HS-5 (cell line): ENCODE results near the gene ZNF324.
A peak's percentile ranks its signal among the peaks of the same experiment; 100 is the strongest.
"Not testable (repeated sequence)": the region's sequence is repeated elsewhere in the genome, so short reads cannot be mapped to it uniquely, and the experiment has no call there.

Experiments used
- DNase-seq: peaks from one replicate; pipeline ENCODE4 v3.0.0-alpha.2; 2012; ENCODE audit warnings: low read depth

The ZNF324 gene

DNA sequence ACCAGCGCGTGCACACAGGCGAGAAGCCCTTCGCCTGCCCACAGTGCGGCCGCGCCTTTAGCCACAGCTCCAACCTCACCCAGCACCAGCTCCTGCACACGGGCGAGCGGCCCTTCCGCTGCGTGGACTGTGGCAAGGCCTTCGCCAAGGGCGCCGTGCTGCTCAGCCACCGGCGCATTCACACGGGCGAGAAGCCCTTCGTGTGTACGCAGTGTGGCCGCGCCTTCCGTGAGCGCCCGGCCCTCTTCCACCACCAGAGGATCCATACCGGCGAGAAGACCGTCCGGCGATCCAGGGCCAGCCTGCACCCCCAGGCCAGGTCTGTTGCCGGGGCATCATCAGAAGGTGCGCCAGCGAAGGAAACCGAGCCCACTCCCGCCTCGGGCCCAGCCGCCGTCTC lies 4.9 kb downstream of the ZNF324 start:
- no peak for DNase-seq

DNA sequence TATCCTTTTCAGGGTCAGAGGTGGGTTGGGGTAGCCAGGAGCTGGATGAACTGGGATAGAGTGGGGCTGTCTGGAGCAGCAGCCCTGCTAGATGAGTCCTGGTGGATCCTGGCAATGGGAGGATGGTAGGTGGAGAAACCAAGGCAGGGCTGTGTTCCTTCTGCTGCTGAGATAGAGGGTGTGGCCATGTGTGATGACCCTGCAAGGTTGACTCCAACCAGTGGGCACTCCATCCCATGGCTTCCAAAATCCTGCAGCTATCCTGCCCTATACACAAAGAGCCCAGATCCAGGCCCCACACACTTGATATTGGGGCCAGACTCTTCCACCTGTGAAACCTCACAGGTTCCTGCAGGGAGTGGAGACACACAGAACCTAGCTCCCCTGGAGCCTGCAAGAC lies 6.9 kb downstream of the ZNF324 start:
- no peak for DNase-seq

DNA sequence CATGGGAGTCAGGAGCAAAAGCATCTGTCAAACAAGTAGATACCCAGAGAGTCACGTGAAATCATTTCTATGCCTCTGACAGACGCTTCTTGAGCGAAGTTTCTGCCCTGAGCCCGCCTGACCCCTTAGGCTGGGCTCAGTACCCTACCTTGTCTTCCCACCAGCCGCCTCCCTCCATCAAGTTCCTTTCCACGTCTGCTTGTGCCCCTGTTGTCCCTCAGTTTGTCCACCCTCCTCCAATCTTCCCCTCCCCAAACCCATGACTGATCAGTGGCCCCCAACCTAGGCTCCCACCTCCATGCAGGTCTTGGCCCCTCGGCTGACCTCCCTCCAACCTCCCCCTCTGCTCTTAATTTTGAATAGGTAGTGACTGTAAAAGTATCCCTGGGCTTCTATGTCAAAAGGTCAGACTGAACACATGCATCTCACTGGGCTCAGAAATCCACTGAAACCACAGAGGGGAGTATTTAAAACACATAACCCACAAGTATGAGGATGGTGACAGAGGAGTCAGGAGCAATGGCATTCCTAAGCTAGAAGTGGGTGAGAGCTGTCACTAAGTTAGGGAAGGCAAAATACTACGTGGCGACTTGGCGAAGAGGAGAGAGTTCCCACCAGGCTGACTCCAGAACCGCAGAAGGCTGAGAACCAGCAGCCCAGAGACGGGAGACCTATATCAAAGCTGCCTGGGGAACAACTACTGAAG lies 7.6 kb downstream of the ZNF324 start:
- DNase-seq = no peak

DNA sequence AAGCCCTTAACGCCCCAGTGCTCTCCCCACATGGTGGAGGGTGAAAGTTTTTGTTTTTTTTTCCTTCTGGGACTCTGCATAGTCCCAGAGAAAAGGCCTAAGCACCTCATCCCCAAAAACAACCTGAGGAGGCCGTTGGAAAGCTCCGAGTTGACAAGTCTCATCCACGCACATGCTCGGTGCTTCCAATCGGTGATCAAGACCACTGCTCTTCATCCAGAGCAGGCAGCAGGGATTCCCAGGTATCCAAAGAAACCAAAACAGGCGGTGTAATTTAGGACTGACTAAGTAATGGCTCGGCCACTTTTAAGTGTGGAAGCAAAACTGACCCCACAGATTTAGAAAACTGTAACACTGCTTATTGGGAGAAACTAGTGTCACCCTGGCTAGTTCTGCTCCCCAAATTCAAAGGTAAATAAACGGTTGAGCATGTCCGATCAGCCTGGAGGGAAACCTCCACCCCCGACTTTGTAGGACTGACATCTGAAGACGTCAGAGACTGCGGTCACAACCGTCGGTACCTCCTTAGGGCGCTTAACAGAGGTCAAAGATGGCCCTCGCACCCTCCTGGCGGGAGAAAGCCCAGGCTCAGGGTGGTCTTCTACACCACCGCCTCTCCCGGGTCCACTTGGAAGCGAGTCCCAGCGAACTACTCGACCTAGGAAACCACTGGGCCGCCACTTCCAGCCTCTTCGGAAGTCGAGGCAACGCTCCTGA lies 8.3 kb downstream of the ZNF324 start:
- no peak for DNase-seq

DNA sequence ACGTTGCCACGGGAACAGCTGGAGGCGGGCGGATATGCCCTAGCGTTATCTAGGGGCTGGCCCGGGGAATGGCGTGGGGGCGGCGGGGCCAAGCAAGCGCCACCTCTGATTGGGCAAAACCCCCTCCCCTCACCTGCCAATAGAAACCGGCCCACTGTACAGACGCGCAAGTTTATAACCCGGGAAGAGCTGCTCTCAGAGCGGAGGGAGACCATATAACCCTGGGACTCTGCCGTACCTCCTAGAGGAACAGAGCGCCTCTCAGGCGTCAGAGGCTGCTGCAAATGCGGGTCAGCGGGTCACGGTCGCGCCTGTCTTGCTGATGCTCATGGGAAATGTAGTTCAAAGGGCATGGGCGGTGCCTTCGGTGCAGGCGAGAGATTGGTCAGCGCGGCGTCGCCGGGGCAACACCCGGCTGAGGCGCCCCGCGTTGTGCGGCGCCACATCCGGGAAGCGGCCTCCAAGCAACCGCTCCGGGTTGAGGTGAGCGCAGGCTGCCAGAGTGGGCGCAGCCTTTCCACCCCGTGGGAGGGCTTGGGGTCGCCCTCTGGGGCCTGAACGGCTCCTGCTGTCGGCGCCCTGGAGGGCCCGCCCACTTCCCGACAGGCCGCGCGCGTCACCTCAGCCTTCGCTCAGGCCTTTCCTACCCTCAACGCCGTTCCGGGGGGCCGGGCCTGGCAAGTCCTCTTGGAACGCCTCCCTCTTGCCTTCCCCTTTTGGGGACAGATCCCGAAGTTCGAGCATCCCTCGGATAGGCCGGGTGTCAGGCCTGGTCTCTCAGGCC lies 9.0 kb downstream of the ZNF324 start, which contains the start of gene ZNF446:
Gene ZNF446 (plus strand): TSS at position 639 of the 784 bp plus-strand sequence. CDS start 867 bp downstream, outside the sequence.
- peak; percentile 79 for DNase-seq

DNA sequence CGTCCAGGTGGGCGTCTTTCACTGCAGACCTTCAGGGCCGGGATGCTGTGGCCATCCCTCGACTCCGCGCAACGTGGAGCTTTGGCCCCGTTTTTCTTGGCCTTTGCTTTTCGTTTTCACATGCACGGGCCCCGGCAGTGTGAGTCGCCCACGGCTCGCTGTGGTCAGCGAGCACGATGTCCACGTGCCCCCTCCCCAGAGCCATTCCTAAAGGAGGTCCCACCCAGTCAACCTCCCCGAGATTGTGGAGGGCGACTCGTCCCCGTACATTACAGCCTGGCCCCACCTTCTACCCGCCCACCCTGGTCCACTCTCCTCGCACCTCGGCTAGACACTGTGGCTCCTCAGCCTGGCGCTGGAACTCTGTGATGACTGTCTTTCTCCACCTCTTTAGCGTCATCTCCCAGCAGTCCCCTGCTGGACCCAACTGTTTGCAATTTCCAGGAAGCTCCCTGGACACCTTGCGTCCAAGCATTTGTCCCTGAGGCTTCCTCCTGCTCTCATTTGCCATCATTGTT lies 9.7 kb downstream of the ZNF324 start:
- DNase-seq = no peak

DNA sequence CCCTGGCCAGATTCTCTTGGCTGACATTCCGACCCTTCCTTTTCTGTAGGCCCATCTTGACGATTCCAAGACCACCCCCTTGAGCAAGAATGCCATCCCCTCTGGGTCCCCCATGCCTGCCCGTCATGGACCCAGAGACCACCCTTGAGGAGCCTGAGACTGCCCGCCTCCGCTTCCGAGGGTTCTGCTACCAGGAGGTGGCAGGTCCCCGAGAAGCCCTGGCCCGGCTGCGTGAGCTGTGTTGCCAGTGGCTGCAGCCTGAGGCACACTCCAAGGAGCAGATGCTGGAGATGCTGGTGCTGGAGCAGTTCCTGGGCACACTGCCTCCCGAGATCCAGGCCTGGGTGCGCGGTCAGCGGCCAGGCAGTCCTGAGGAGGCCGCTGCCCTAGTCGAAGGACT lies 10.2 kb downstream of the ZNF324 start:
- DNase-seq = no peak

DNA sequence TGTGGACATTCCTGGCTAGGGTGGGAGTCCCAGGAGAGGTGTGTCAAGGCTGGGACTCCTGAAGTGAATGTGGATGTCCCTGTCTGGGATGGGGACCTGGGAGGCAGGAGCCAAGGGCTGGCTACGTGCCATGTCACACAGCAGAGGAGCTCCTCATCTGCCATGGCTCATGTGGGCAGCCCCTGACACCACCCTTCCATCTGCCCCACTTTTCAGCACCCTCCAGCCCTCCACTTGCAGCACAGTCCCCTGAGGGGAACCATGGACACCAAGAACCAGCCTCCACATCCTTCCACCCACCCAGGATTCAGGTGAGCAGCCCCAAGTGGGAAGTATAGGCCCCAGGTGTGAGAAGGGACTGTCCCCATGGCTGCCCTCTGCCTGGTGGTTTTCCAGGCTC lies 11.0 kb downstream of the ZNF324 start:
- DNase-seq = no peak

DNA sequence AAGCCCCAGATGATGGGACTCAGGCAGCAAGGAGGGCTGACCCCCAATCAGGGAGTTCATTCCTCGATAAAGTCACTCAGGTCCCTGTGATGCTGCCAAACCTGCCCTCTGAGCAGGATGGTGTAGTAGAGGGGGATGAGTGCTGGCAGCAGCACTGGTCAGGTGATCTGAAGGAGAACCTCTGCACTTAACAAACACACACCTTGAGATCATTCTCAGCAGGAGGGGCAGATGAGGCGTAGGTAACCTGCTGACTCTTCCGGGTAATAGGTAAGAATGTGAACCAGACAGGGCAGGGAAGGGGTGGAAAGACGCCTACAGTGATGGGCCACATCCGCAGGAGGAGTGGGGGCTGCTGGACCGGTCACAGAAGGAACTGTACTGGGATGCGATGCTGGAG lies 12.4 kb downstream of the ZNF324 start:
- no peak for DNase-seq

DNA sequence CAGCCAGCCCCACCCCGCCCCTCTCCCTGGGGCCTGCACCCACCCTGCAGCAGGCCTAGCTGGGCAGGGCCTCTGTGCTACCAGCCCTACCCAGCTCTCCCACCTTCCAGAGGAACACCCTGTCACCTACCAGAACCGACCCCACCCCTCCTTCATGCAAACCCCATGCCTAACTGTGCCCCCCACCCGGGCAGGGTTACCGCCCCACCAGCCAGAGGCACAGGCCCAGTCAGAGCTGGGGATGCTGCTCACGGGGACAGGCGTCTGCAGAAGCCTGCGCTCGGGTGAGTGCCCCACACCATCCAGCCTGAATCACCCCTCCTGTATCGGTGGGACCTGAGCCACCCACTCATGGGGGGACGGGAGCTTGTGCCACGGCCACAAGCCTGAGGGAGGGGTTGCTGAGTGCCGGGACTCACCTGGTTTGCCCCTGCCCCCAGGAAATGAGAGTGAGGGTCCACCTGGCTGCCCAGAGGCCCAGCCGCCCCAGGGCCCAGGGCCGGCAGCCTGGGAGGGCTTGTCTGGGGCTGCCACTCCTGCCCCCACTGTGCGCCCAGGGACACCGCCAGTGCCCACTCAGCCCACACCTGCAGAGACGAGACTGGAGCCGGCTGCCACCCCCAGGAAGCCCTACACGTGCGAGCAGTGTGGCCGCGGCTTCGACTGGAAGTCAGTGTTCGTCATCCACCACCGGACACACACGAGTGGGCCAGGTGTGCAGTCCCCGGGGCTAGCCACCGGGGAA lies 13.0 kb downstream of the ZNF324 start:
- no peak for DNase-seq

DNA sequence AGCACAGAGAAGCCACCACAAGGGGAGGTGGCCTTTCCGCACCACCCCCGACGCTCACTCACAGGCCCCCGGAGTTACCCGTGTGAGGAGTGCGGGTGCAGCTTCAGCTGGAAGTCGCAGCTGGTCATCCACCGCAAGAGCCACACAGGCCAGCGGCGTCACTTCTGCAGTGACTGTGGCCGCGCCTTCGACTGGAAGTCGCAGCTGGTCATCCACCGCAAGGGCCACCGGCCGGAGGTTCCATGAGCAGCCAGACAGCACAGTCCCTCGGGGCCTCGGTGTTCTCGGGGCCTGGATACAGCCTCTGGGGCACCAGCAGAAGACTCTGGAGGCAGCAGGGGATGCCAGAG lies 13.6 kb downstream of the ZNF324 start:
- DNase-seq = no peak

DNA sequence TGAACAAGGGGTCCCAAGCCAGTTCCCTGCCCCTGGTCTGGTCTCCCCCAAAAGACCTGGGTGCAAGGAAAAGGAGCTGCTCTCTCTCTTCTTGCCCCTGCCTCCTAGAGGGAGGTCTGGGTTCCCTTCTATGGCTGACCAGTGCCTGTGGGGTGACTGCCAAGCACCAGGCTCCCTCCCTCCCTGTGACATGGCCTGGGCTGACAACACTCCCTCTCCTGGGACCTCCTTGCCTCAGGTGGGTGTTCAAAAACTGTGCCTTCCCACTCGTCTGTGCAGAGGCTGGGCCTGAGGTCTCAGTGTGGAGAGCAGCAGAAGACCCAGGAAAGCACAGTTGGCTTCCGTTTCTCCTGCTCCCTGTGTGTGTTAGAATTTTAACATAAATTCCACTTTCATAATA lies 14.0 kb downstream of the ZNF324 start:
- DNase-seq = no peak

DNA sequence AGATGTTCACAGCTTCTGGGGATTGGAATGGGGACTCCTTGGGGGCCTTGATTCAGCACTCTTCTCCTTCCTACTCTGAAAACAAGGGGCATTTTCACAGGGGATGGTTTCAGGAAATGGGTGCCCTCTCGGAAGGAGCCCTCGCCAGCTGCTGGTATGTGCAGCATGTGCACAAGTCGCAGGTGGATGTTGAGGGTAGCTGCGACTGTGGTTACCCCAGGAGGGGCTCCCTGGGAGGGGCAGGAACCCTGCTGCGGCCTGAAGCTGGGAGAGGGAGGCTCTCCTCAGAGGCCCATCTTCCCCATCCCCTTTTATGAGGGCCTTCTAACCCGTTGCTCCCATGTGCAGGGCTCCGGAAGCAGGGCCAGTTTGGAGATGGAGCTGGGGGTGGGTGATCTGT lies 15.5 kb downstream of the ZNF324 start:
- no peak for DNase-seq

DNA sequence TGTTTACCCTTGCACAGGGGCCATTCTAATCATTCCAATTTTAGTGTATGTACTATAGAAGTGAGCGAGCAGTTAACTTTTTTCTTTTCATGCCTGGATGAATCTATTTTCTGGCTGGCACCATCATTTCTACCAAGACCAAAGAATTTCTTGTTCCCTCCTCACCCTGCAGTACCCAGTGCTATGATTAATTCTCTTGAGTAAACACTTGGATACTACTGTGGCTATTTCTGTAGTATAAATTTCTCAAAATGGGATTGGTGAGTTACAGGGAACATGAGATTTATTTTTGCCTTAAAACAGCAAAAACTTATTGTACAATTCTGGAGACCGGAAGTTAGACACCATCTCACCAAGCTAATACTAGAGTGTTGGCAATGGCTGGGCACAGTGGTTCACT lies 16.9 kb downstream of the ZNF324 start:
- no peak for DNase-seq

DNA sequence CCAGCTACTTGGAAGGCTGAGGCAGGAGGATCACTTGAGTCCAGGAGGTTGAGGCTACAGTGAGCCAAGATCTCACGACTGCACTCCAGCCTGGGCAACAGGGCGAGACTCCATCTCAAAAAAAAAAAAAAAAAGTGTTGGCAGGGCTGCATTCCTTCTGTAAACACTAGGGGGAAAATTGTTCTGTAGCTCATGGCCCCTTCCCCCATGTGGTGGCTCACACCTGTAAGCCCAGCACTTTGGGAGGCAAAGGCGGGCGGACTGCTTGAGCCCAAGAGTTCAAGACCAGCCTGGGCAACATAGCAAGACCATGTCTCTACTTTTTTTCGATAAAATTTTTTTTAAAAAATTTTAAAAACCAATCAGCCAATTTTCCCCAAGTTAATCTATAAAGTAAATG lies 17.5 kb downstream of the ZNF324 start:
- DNase-seq = not testable (repeated sequence)

DNA sequence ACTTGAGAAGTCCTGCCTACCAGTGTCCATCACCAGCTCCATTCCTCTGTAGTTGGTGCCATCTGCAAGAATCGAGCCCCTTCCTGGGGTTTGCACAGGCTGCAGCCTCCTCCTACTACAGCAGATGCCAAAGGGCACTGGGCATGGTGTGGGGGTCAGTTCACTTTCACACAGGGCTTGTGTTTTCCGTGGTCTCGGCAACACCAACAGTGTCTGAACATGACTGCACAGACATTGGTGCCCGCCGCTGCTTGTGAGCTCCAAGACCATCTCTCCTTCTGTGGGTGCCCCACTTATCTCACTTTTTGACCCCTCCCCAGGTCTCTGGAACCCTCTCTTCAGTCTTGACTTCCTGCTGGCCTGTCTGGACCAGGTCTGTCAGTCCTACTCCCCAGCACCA lies 24.5 kb downstream of the ZNF324 start:
- DNase-seq = no peak

DNA sequence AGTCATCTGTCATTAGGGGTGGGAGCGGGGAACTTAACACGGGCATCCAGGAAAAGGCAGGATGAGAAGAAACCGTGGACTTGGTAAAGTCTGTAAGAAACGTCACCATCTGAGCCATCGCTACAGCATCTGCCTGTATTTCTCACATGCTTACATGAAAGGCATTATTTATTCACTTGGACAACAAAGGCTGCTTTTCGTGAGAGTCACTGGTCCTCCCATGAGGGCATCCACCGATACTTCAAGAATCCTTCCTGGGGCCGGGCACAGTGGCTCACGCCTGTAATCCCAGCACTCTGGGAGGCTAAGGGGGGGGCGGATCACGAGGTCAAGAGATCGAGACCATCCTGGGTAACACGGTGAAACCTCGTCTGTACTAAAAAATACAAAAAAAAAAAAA lies 25.4 kb downstream of the ZNF324 start:
- DNase-seq = no peak

DNA sequence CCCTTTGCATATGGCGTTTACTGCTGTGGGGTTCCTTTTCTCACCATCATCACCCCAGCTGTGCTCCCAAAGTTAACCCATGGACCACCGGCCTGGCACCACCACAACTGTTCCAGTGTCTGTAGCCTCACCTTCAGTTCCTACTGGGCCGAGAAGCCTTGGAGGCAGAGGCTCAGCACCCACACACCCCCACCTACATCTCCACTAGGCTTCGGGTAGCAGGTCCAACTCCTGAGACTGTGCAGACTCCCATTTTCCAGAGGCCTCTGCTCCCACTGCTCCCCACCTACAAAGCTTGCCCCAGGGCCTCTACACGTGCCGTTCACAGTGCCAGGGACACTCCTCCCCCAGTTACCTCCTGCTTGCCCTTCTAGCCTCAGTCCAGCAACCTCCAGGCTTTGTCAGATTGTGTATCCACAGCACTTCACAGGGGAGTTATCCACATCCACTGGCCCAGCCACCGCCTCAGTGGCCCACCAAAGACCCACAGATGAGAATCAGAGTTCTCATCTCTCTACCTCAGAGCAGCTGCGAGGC lies 30.8 kb downstream of the ZNF324 start:
- DNase-seq = no peak

DNA sequence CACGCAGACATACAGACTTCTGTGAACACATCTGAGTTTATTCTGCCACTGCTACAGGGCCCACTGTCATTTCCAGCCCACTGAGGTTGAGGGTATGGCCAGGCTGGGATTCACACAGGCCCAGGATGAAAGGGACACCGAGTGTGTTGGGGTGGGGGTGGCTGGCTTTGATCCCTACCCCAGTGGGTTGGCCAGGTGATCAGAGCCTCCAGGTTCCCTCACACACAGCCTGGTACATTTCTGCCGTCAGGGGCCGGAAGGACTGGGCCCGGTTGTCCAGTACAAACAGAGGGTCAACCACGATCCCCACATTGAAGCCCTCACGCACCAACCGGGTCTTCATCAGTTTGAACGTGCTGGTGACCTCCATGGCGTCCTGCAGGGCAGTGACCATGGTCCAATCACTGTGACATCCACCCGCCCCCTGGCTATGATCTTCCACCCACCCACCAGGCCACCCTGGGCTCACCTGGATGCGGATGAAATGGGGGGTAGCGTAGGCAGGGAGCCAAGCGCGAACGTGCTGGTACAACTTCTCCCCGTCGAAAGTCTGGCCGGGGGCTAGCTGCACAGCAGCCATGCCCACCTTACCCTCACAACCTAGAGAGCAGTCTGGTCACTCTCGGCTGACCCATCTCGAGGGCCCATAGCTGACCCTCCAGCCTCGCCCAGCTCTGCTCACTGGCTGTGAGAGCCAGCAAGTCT lies 31.6 kb downstream of the ZNF324 start:
- DNase-seq = no peak

DNA sequence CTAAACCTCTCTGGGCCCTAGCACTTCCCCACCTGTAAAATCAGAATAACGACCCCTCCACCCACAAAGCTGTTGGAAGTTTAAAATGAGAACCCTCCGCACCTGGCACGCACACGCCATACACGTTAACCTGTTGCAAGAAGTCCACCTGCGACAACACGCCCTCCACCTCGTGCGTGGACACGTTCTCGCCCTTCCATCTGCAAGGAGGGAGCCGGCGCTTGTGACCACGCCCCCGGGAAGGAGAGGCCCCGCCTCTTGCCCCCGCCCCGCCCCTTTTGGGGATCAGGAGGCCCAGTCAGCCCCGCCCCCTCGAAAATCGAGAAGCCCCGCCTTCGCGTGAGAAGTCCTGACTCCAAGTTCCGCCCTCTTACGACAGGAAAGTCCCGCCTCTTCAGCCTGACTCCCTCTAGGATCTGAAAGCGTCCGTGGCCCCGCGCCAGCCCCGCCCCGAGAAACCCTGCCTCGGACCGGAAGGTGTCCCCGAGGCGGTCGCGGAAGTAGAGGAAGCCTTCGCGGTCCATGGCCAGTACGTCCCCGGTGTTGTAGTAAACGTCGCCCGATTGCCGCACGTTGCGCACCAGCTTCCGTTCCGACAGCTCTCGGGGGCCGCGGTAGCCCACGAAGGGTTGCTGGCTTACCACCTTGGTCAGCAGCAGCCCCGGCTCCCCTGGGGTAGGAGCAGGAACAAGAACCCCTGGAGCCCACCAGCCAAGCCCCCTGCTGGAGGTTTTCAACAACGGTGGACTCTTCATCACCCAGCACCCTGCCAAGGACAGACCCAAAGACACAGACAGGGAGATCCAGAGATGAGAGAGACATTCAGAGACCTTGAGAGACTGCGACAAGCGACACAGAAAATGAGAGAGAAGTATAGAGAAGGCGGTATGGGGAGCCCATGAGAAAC lies 32.4 kb downstream of the ZNF324 start:
- DNase-seq = peak; percentile 72
